ENCODE data around the gene KCTD21. TPM values are rescaled to one million over a fixed set of nuclear protein-coding genes. Genes with fewer than 3 reads are reported as not detected.

Gene KCTD21
- total RNA-seq, 1 donor from 2014 or later, result 2.6 TPM

- Histone ChIP-seq H3K9ac (ENCODE audit: low read depth in 1 of 3, low read length in 3 of 3) (no peak overlapping the region), H3K4me1 (ENCODE audit: control insufficient read depth in 3 of 3, insufficient read depth in 3 of 3, low read length in 3 of 3) (peaks cover 0 to 6% (median 5%) of the 10 kb centered on the region in 3 donors), H3K9me3 (ENCODE audit: control insufficient read depth in 3 of 3, low read length in 3 of 3) (no peaks in the 10 kb centered on the region), H3K27ac (ENCODE audit: low read depth, low read length) (no peak overlapping the region), H3K36me3 (ENCODE audit: control insufficient read depth in 3 of 3, insufficient read depth in 3 of 3, low read length in 3 of 3) (peaks cover 0 to 6% (median 0%) of the 10 kb centered on the region in 3 donors), H3K4me3 (ENCODE audit: low read length in 3 of 3) (no peak overlapping the region), H3K27me3 (ENCODE audit: control insufficient read depth in 3 of 3, insufficient read depth in 3 of 3, low read length in 3 of 3) (no peaks in the 10 kb centered on the region)
Observed at GRCh38 chr11:78147807-78148206, 40.6 kb downstream of the KCTD21 start.

DNA sequence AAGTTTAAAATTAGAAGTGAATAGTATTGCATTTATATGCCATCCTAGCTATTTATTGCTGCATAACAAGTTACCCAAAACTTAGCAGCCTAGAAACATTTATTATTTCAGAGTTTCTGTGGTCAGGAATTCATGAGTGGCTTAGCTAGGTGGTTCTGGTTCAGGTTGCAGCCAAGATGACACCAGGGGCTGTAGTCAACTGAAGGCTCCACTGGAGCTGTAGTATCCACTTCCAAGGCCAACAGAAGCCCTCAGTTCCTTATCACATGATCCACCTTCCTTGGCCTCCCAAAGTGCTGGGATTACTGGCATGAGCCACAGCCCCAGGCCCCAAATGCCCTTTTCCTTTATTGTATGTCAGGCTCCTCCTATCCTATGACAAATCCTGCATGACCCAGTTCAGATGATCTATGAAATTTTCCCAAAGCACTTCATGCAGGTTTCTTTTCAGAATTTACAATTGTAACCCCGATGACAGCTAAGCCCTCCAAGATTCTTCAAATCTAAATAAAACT lies 42.9 kb downstream of the KCTD21 start:
- Histone ChIP-seq H3K9me3 (ENCODE audit: control insufficient read depth in 3 of 3, low read length in 3 of 3) (no peaks in the 10 kb centered on the region), H3K4me1 (ENCODE audit: control insufficient read depth in 3 of 3, insufficient read depth in 3 of 3, low read length in 3 of 3) (peaks cover 3 to 7% (median 5%) of the 10 kb centered on the region in 3 donors), H3K27ac (ENCODE audit: low read depth, low read length) (no peak overlapping the region), H3K27me3 (ENCODE audit: control insufficient read depth in 3 of 3, insufficient read depth in 3 of 3, low read length in 3 of 3) (no peaks in the 10 kb centered on the region), H3K9ac (ENCODE audit: low read depth in 1 of 3, low read length in 3 of 3) (no peak overlapping the region), H3K36me3 (ENCODE audit: control insufficient read depth in 3 of 3, insufficient read depth in 3 of 3, low read length in 3 of 3) (peaks cover 0 to 6% (median 0%) of the 10 kb centered on the region in 3 donors), H3K4me3 (ENCODE audit: low read length in 3 of 3) (no peak overlapping the region)

DNA sequence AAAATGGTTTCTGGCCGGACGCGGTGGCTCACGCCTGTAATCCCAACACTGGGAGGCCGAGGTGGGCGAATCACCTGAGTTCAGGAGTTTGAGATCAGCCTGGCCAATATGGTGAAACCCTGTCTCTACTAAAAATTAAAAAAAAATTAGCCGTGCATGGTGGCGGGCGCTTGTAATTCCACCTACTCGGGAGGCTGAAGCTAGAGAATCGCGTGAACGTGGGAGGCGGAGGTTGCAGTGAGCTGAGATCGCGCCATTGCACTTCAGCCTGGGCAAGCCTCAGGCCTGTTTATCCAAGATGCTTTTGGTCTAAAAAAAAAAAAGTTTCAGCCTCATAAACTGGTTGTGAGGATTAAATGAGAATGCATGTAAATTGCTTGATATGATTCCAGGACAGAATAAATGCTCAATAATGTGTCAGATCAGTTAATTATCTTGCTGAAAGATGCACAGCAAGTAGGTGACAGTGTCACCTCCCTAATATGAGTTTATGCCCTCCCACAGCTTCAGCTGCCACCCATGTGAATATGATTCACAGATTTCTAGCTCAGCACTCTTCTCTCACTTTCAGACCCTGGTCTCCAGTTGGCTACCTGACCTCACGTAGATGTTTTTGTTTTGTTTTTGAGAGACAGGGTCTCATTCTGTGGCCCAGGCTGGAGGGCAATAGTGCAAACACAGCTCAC lies 47.9 kb downstream of the KCTD21 start:
- Histone ChIP-seq H3K9me3 (ENCODE audit: control insufficient read depth in 3 of 3, low read length in 3 of 3) (no peaks in the 10 kb centered on the region), H3K27ac (ENCODE audit: low read depth, low read length) (no peak overlapping the region), H3K27me3 (ENCODE audit: control insufficient read depth in 3 of 3, insufficient read depth in 3 of 3, low read length in 3 of 3) (no peaks in the 10 kb centered on the region)

DNA sequence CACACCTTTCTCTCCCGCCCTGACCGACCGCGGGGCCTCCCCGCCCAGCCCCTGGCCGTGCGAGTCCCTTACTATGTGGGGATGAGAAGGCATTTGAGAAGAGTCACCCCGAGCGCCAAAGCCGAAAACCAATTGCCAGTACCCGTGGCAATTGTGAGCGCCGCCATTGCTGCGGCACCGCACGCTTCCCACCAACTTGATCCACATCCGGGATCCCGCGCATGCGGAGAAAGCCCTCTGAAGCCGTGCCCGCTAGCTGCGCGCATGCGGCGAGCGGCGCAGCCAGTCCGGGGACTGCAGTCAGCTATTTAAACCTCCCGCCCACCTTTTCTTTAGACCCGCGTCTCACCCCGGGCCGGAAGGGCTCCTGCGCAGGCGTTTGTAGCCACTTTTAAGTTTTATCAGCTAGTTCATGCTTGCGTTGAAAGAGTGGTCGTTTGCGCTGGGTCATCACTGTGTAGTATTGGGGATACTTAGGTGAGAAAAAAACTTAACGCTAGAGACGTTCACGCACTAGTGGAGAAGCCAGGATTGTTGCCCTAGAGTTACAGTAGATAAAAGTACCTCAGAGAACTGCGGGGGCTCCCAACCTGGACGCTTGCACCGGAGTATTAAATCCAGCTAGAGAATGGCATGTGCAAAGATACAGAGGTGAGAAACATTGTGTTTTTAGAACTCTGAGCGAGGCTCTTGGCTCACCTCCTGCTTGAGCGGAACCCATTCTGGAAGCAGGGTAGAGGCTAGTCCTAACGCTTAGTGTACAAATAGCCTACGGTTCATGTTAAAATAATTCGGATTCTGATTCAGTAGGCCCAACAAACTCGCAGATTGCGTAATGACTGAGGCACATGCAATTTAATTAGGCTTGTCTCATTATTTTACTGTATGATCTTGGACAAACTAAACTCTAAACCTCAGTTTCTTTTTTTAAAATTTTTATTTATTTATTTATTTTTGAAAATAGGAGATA lies 48.7 kb downstream of the KCTD21 start, which contains the start of gene ALG8:
Gene ALG8, minus strand, starts transcription at position 205 of the 970 bp plus-strand sequence. Its CDS starts 38 bp downstream, at position 167.
- H3K4me1 ChIP-seq (ENCODE audit: control insufficient read depth in 3 of 3, insufficient read depth in 3 of 3, low read length in 3 of 3), result peaks cover 12 to 14% (median 12%) of the 10 kb centered on the region in 3 donors
- H3K9me3 ChIP-seq (ENCODE audit: control insufficient read depth in 3 of 3, low read length in 3 of 3), result no peaks in the 10 kb centered on the region
- H3K27ac ChIP-seq (ENCODE audit: low read depth, low read length), result peak within 1 kb of the TSS; percentile 69
- no peaks in the 10 kb centered on the region for H3K27me3 ChIP-seq (ENCODE audit: control insufficient read depth in 3 of 3, insufficient read depth in 3 of 3, low read length in 3 of 3)
- peak within 1 kb of the TSS; percentile 81 to 91 (median 90) for H3K9ac ChIP-seq (ENCODE audit: low read depth in 1 of 3, low read length in 3 of 3)
- H3K4me3 ChIP-seq (ENCODE audit: low read length in 3 of 3), result peak within 1 kb of the TSS; percentile 94 to 98 (median 98)
- H3K36me3 ChIP-seq (ENCODE audit: control insufficient read depth in 3 of 3, insufficient read depth in 3 of 3, low read length in 3 of 3), result peaks cover 0 to 8% (median 3%) of the 10 kb centered on the region in 3 donors

More for the DNA sequence above, 47.9 kb downstream of the KCTD21 start:
- Histone ChIP-seq H3K4me1 (ENCODE audit: control insufficient read depth in 3 of 3, insufficient read depth in 3 of 3, low read length in 3 of 3) (peaks cover 12 to 14% (median 12%) of the 10 kb centered on the region in 3 donors), H3K4me3 (ENCODE audit: low read length in 3 of 3) (peak overlapping the region in 1 of 3 donors; percentile 51), H3K36me3 (ENCODE audit: control insufficient read depth in 3 of 3, insufficient read depth in 3 of 3, low read length in 3 of 3) (peaks cover 0 to 8% (median 3%) of the 10 kb centered on the region in 3 donors), H3K9ac (ENCODE audit: low read depth in 1 of 3, low read length in 3 of 3) (no peak overlapping the region)

DNA sequence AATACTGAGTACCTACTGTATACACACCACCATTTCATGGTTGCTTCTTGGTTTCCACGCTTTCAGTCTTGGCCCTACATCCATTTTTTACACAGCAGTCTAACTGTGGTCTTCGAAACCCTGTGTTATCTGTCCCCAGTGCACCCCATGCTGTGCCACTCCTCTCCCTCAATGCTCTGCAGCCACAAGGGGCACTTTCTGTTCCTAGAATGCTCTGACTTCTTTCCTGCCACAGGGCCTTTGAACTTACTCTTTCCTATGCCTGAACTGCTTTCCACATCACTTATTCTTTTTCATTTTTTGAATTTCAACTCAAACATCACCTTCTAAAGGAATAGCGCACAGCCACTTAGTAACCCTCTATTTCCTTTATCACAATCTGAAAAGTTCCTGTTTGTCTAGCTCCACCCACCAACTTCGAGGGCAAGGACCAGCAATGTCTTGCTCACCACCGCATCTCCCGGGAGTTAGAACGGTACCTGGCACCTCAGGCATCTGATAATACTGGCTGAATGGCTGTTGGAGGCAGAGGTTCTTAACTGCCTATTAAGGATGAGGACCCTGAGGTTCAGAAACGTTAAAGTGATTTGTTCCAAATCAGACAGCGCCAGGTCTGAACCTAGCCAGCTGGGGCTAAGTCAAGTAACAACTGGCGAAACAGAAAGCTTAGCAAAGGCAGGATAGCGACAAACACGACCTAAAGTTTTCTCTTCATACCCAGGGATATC lies 49.6 kb downstream of the KCTD21 start:
- H3K4me3 ChIP-seq (ENCODE audit: low read length in 3 of 3), result peak overlapping the region; percentile 94 to 98 (median 98)
- H3K36me3 ChIP-seq (ENCODE audit: control insufficient read depth in 3 of 3, insufficient read depth in 3 of 3, low read length in 3 of 3), result peaks cover 0 to 6% (median 3%) of the 10 kb centered on the region in 3 donors
- peak overlapping the region; percentile 81 to 91 (median 90) for H3K9ac ChIP-seq (ENCODE audit: low read depth in 1 of 3, low read length in 3 of 3)
- H3K27ac ChIP-seq (ENCODE audit: low read depth, low read length), result peak overlapping the region; percentile 69
- H3K9me3 ChIP-seq (ENCODE audit: control insufficient read depth in 3 of 3, low read length in 3 of 3), result no peaks in the 10 kb centered on the region
- H3K27me3 ChIP-seq (ENCODE audit: control insufficient read depth in 3 of 3, insufficient read depth in 3 of 3, low read length in 3 of 3), result no peaks in the 10 kb centered on the region
- H3K4me1 ChIP-seq (ENCODE audit: control insufficient read depth in 3 of 3, insufficient read depth in 3 of 3, low read length in 3 of 3), result peaks cover 12 to 14% (median 12%) of the 10 kb centered on the region in 3 donors

DNA sequence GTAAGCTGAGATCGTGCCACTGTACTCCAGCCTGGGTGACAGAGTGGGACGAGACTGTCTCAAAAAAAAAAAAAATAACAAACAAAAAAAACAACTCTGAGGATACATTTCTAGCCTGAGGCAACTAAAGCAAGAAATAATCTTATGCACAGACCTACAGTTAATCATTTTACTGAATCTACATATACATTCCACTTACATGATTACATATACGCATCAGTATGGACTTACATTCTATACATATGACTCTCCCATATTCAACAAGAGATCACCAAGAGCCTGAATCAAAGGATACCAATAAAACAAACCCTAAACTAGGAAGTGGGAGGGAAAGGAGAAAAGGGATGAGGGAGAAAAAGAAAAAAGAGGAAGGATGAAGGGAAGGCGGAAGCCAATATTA lies 50.1 kb downstream of the KCTD21 start:
- Histone ChIP-seq H3K27ac (ENCODE audit: low read depth, low read length) (no peak overlapping the region), H3K9ac (ENCODE audit: low read depth in 1 of 3, low read length in 3 of 3) (no peak overlapping the region), H3K4me1 (ENCODE audit: control insufficient read depth in 3 of 3, insufficient read depth in 3 of 3, low read length in 3 of 3) (peaks cover 12 to 14% (median 12%) of the 10 kb centered on the region in 3 donors), H3K4me3 (ENCODE audit: low read length in 3 of 3) (peak overlapping the region in 2 of 3 donors; percentile 94 to 98), H3K27me3 (ENCODE audit: control insufficient read depth in 3 of 3, insufficient read depth in 3 of 3, low read length in 3 of 3) (no peaks in the 10 kb centered on the region), H3K36me3 (ENCODE audit: control insufficient read depth in 3 of 3, insufficient read depth in 3 of 3, low read length in 3 of 3) (peaks cover 0 to 3% (median 3%) of the 10 kb centered on the region in 3 donors), H3K9me3 (ENCODE audit: control insufficient read depth in 3 of 3, low read length in 3 of 3) (no peaks in the 10 kb centered on the region)

GRCh38 chr11:78132475-78132874 lies 56.0 kb downstream of the KCTD21 start:
- H3K4me3 ChIP-seq (ENCODE audit: low read length in 3 of 3), result no peak overlapping the region
- no peak overlapping the region for H3K27ac ChIP-seq (ENCODE audit: low read depth, low read length)
- H3K36me3 ChIP-seq (ENCODE audit: control insufficient read depth in 3 of 3, insufficient read depth in 3 of 3, low read length in 3 of 3), result peaks cover 0 to 2% (median 0%) of the 10 kb centered on the region in 3 donors
- H3K9ac ChIP-seq (ENCODE audit: low read depth in 1 of 3, low read length in 3 of 3), result no peak overlapping the region
- H3K9me3 ChIP-seq (ENCODE audit: control insufficient read depth in 3 of 3, low read length in 3 of 3), result no peaks in the 10 kb centered on the region
- no peaks in the 10 kb centered on the region for H3K27me3 ChIP-seq (ENCODE audit: control insufficient read depth in 3 of 3, insufficient read depth in 3 of 3, low read length in 3 of 3)
- H3K4me1 ChIP-seq (ENCODE audit: control insufficient read depth in 3 of 3, insufficient read depth in 3 of 3, low read length in 3 of 3), result no peaks in the 10 kb centered on the region

- Histone ChIP-seq H3K4me3 (ENCODE audit: low read length in 3 of 3) (no peak overlapping the region), H3K27ac (ENCODE audit: low read depth, low read length) (no peak overlapping the region), H3K9me3 (ENCODE audit: control insufficient read depth in 3 of 3, low read length in 3 of 3) (no peaks in the 10 kb centered on the region), H3K36me3 (ENCODE audit: control insufficient read depth in 3 of 3, insufficient read depth in 3 of 3, low read length in 3 of 3) (peaks cover 0 to under 1% (median 0%) of the 10 kb centered on the region in 3 donors), H3K27me3 (ENCODE audit: control insufficient read depth in 3 of 3, insufficient read depth in 3 of 3, low read length in 3 of 3) (no peaks in the 10 kb centered on the region), H3K4me1 (ENCODE audit: control insufficient read depth in 3 of 3, insufficient read depth in 3 of 3, low read length in 3 of 3) (no peaks in the 10 kb centered on the region), H3K9ac (ENCODE audit: low read depth in 1 of 3, low read length in 3 of 3) (no peak overlapping the region)
Observed at GRCh38 chr11:78131956-78132355, 56.5 kb downstream of the KCTD21 start.

DNA sequence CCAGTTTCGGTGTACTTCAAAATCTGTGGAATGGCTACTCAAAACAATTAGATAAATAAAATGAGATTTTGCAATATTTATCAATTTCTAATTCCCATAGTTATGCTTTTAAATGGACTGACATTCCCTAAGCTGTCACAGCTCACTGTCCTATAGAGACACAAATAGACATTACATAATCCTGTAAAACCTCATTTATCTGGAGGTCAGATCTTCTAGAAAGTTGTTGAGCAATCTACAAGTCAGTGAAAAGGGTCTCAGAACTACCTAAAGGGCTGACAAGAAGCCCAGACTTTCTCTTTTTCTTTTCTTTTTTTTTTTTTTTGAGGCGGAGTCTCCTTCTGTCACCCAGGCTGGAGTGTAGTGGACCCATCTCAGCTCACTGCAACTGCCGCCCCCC lies 61.0 kb downstream of the KCTD21 start:
- Histone ChIP-seq H3K4me1 (ENCODE audit: control insufficient read depth in 3 of 3, insufficient read depth in 3 of 3, low read length in 3 of 3) (no peaks in the 10 kb centered on the region), H3K4me3 (ENCODE audit: low read length in 3 of 3) (no peak overlapping the region)

More for the DNA sequence above, 61.0 kb downstream of the KCTD21 start:
- Histone ChIP-seq H3K36me3 (ENCODE audit: control insufficient read depth in 3 of 3, insufficient read depth in 3 of 3, low read length in 3 of 3) (peaks cover 4 to 7% (median 4%) of the 10 kb centered on the region in 3 donors), H3K27ac (ENCODE audit: low read depth, low read length) (no peak overlapping the region), H3K27me3 (ENCODE audit: control insufficient read depth in 3 of 3, insufficient read depth in 3 of 3, low read length in 3 of 3) (no peaks in the 10 kb centered on the region), H3K9ac (ENCODE audit: low read depth in 1 of 3, low read length in 3 of 3) (no peak overlapping the region), H3K9me3 (ENCODE audit: control insufficient read depth in 3 of 3, low read length in 3 of 3) (no peaks in the 10 kb centered on the region)

Data from skeletal muscle tissue (tissue), 4 donors.